Cerebellar nuclear complex (tissue), 1 donor: ENCODE results near the gene NFIL3.
"Not testable (repeated sequence)": the region's sequence is repeated elsewhere in the genome, so short reads cannot be mapped to it uniquely, and the experiment has no call there.

Experiments
- DNase-seq, 2 experiments: peaks; one replicate each; lab custom pipeline; 2025; lab: John Stamatoyannopoulos, UW

Gene NFIL3

DNA sequence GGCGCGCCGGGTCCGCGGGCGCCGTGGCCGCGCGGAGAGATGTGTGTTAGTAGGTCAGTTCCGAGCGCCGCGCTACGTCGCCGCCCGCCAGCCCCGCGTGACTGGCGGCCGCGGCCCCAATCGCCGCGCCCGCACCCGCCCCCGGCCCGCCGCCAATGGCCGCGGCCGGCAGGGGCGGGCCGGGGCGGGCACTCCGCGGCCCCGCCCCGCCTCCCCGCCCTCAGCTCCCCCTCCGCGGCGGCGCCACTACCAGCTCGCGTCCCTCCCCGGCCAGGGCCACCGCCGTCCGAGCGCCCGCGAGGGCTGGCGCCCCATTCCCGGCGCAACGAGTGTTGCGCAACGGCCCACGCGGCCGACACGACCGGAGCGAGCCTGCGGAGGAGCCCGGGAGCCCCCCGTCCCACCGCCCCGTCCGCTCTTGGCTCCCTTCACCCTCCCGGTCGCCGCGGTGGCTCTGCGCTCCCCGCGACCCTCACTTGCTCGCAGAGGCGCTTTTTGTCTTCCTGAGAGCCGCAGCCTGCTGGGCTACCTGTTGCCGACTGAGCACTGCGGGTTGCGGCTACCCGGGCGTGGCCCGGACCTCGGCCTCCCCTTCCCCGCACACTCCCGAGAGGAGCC, at the start of gene NFIL3:
TSS of gene NFIL3 (minus strand) at position 48 of the 618 bp plus-strand sequence. CDS start 13,098 bp downstream, outside the sequence.
- DNase-seq = no peak

- not testable (repeated sequence) for DNase-seq
Measured at GRCh38 chr9:91471524-91471923, 47.9 kb upstream of the NFIL3 start.

- DNase-seq = no peak
Measured at GRCh38 chr9:91465420-91465819, 41.8 kb upstream of the NFIL3 start.

DNA sequence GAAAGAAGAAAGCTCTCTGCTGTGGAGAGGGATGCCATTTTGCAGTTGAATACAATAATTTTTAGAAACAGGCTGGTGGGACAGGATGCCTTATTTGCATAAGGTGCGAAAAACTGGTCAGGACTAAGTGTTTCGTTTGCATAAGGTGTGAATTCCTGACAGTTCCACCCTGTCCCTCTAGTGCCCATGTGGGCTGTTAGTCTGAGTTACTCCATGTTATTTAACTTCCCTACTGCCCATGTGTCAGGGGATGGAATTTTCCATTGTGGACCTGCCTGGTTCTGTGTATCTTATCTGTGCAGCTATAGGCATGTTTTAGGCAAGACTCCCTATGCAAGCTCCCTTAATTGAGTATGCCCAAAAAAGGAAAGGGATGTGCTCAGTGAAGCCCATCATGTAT, 35.3 kb upstream of the NFIL3 start:
- no peak for DNase-seq

DNA sequence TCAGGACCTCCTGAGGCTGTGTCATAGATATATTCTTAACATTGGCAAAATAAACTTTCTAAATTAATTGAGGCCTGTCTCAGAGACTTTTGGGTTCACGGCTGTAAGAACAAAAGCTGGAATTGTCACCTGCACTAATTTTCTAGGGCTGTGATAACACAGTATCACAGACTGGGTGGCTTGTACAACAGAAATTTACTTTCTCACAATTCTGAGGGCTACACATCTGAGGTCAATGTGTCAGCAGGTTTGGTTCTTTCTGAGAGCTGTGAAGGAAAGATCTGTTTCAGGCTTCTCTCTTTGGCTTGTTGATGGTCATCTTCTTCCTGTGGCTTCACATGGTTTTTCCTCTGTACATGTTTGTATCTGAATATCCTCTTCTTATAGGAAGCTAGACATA, 29.2 kb upstream of the NFIL3 start:
- no peak for DNase-seq

- DNase-seq = no peak
Measured at GRCh38 chr9:91451431-91452270, 28.0 kb upstream of the NFIL3 start.

DNA sequence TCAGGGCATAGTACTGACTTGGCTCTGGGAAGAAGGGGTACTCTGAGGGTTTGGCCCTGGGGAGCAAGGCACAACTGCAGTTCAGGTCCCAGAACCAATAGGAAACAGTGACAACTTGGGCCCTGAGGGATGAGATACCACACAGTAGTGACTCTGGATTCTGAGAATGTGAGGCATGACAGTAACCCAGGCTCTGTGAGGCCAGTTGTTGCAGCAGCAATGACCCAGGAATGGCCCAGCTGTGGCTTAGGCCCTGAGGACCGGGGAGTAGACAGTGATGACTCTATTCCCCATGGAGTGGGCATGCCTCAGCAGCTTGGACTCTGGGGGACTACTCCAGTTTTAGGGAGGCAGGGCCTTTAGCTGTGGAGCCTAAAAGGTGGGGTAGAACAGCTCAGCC, 21.5 kb upstream of the NFIL3 start:
- DNase-seq = no peak

DNA sequence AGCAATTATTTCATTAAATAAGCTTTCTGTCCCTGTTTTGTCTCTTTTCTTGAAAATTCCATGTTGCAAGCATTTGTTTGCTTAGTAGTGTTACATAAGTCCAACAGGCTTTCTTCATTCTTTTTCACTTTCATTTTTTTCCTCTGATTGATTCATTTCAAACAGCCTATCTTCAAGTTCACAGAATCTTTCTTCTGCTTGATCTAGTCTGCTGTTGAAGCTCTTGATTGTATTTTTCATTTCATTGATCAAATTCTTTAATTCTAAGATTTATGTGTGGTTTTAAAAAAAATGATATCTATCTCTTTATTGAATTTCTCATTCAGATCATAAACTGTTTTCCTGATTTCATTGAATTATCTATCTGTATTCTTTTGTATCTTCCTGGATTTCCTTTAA, 20.4 kb upstream of the NFIL3 start:
- no peak for DNase-seq

DNA sequence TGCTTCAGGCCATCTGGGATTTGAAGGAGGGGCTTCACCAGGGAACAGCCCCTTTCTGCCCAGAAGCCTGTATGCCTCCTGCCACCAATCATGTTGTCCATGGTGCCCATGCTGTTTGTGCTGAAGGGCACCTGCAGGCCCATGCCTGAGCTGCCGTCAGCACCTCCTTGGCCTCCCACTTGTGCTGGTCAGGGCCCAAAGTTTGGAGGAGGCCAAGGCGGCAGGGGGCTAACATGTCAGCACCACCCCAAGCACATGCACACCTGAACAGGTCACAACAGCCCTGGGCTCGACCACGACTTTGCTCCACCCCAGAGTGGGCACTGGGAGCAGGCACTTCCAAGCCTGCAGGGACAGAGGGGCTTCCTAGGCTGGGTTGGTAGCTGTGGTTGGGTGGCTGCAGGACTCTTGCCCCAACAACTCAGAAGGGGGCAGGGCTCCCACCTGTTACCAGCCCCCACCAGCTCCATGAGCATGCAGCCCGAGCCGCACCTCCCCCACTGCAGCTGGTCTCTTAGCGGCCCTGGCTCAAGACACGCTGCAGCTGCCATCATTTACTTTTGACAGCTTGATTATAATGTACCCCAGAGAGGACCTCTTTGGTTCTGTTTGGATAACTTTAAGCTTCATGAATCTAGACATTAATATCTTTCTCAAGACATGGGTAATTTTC, 19.8 kb upstream of the NFIL3 start:
- DNase-seq = no peak

GRCh38 chr9:91436841-91437240, 13.2 kb upstream of the NFIL3 start:
- no peak for DNase-seq

GRCh38 chr9:91433180-91433579, 9.5 kb upstream of the NFIL3 start:
- no peak for DNase-seq

GRCh38 chr9:91431485-91431884, 7.9 kb upstream of the NFIL3 start:
- DNase-seq = no peak

DNA sequence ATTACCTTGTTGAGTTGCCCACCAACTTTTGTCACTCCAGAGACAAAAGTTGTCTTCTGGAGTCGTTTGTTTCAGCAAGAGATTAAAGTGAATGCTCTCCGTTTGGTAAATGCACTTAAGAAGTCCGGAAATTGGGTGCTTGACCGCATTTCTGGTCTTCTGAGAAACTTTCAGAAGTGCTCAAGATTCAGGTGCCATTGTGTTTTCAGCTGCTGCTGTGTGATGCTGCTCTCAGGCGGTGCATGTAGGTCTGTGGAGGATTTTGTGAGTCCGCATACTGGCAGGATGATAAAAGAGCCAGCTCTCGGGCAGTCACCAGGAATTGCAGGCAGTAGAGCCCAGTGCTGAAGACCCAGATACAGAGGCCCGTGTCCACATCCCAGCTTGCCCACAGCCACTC, 5.9 kb upstream of the NFIL3 start:
- no peak for DNase-seq

DNA sequence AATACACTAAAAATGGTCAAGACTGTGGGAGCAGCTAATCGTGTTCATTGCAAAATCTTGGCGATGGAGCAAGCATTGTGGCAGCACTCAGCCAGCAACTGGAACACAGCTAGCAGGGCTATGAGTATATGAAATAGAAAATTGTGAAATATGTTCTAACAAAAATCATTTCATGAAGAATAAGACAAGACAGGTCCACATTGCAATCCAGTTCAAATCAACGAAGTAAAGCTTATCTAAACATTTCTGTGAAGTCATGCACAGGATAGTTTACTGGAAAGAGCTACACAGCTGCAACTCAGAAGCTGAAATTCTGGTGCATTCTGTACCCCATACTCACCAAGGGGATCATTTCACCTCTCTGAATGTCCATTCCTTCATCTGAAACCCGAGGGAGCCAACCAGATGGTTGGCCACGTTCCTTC, 5.3 kb upstream of the NFIL3 start:
- DNase-seq = no peak

- DNase-seq = no peak
Measured at GRCh38 chr9:91428436-91428835, 4.8 kb upstream of the NFIL3 start.

DNA sequence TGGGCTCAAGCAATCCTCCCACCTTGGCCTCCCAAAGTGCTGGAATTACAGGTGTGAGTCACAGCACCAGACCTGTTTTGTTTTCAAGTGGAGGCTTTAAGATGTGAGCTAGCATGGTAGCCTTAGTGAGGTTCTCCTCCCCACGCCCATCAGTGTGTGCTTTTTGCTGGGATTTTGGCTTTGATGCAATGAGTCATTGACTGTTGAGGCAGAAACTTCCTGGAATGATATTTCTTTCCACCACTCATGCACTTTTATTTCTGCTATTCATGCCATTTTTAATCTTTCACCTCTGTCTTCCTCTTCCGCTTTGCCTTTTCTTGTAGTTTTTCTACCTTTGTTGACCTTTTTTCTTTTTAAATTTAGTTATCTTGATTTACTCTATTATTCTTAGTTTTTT, 4.2 kb upstream of the NFIL3 start:
- DNase-seq = no peak

- DNase-seq = no peak
Measured at GRCh38 chr9:91426123-91426745, 2.6 kb upstream of the NFIL3 start.

DNA sequence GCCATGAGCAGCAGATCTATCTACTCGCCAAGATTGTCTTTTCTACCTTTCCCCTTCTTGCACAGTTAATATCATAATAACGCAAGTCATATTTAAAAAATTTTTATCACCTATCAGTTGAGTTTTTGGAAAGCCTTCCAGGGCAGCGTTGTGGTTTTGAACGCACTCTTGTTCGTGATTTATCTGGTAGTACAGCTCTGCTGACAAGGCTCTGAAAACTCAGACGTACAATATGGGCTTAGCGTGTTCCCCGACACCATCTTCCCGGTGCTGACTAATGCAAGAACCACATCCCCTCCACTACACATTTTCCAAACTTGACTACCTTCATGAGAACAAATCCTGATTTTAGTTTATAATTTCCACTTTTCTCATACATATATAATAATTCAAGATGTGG, 1.6 kb upstream of the NFIL3 start:
- no peak for DNase-seq

- no peak for DNase-seq
Measured at GRCh38 chr9:91424403-91425176, 958 bp upstream of the NFIL3 start.

DNA sequence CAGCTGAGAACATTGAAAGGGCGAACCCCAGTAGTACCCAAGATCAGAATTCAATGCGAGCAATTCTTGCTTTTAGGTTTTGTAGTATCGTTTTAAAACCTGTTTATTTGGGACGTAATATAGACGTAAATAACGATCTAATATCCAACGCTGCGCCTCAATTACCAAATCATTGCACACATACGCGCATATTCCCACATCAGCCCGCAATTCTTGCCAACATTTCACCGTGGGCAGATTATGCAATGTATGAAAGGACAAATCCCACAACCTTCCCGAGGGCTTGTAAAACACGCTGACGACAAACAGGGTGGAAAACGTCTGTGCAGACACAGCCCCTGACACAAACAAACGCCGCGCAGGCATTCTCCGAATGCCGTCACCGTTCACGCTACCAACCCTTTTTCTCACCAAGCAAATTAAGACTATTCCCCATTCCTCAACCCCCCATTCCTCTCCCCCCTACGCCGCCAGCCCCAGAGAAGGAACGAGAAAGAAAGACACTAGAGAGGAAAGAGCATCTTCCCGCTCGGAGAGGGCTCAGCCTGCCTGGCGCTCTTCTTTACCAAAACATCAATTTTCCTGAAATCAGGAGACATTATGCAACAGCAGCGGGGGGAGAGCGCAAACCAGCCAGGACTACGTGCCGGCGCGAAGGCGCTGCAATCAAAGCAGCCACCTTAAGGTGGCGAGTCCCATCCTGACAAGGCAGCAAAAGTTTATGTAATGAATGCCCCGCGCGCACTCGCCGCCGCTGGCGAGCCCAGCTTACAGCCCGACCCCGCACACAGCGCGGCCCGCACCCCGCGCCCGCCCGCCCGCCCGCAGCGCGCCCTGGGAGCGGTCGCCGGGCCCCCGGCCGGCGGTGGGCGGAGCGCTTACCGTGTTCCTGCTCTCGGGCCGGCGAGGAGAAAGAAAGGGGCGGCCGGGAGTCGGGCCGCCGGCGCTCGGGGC, 597 bp downstream of the NFIL3 start:
- no peak for DNase-seq
